Stimulated activated CD4-positive, alpha-beta T cell treated with anti-CD3 and anti-CD28 coated beads, Interleukin-12 subunit alpha, Interleukin-12 subunit beta, amount 100 ng/mL, for 24 hours (primary cell): ENCODE results near the gene CNPPD1.

Experiments used
- DNase-seq, 2 experiments: peaks; one replicate each; pipeline ENCODE4 v3.0.0-alpha.2; 2020; ENCODE audit warnings: low read depth in 2 of 2

CNPPD1 gene

GRCh38 chr2:219160186-219161017, 16.3 kb downstream of the CNPPD1 start, which contains the start of gene NHEJ1:
Gene NHEJ1 (minus strand): TSS chr2:219160815. CDS start chr2:219158362, 2,453 bp downstream.
- DNase-seq, result peak; percentile 89 to 96

- DNase-seq, result no peak
These were observed 16.9 kb downstream of the CNPPD1 start for GRCh38 chr2:219159771-219160185.

GRCh38 chr2:219158586-219158985, 18.1 kb downstream of the CNPPD1 start:
- no peak for DNase-seq

- no peak for DNase-seq
These were observed 18.7 kb downstream of the CNPPD1 start for GRCh38 chr2:219158025-219158424.

GRCh38 chr2:219157396-219157795, 19.3 kb downstream of the CNPPD1 start:
- no peak for DNase-seq

- DNase-seq, result no peak
These were observed 21.6 kb downstream of the CNPPD1 start for GRCh38 chr2:219155054-219155644.

GRCh38 chr2:219149667-219150066, 27.1 kb downstream of the CNPPD1 start:
- no peak for DNase-seq

GRCh38 chr2:219142329-219142728, 34.4 kb downstream of the CNPPD1 start:
- DNase-seq, result no peak

GRCh38 chr2:219140722-219141121, 36.0 kb downstream of the CNPPD1 start:
- DNase-seq, result no peak

GRCh38 chr2:219133976-219134375, 42.7 kb downstream of the CNPPD1 start:
- DNase-seq, result no peak

GRCh38 chr2:219131744-219132143, 45.0 kb downstream of the CNPPD1 start:
- DNase-seq, result no peak

GRCh38 chr2:219131327-219131726, 45.4 kb downstream of the CNPPD1 start:
- DNase-seq, result no peak

- DNase-seq, result no peak
These were observed 47.1 kb downstream of the CNPPD1 start for GRCh38 chr2:219129589-219129988.

GRCh38 chr2:219128396-219128795, 48.3 kb downstream of the CNPPD1 start:
- DNase-seq, result no peak

GRCh38 chr2:219127037-219127635, 49.6 kb downstream of the CNPPD1 start:
- DNase-seq, result no peak

GRCh38 chr2:219126555-219126954, 50.2 kb downstream of the CNPPD1 start:
- no peak for DNase-seq

- DNase-seq, result no peak
These were observed 50.8 kb downstream of the CNPPD1 start for GRCh38 chr2:219125886-219126270.

- peak in 1 of 2 experiments; percentile 2 for DNase-seq
These were observed 51.4 kb downstream of the CNPPD1 start for GRCh38 chr2:219125225-219125885.

GRCh38 chr2:219124381-219125110, 52.2 kb downstream of the CNPPD1 start:
- no peak for DNase-seq

- DNase-seq, result no peak
These were observed 53.2 kb downstream of the CNPPD1 start for GRCh38 chr2:219123356-219124135.
